Mucosa of gallbladder (tissue), 1 donor: ENCODE measurements around the gene PRR23A. TPM values are rescaled to one million over a fixed set of nuclear protein-coding genes. Genes with fewer than 3 reads are reported as not detected.
"Not testable (repeated sequence)": the region's sequence is repeated elsewhere in the genome, so short reads cannot be mapped to it uniquely, and the experiment has no call there.

Source experiments
- DNase-seq: peaks from one replicate; pipeline ENCODE4 v3.0.0-alpha.2; 2020; ENCODE audit warnings: low spot score
- total RNA-seq: library from RNA; stranded (reverse); gene quantifications from one replicate; pipeline ENCODE4 v1.2.1, GENCODE V29; 2021
- donor health status: DM: no; HTN: no; CAD: no.

Gene PRR23A
- not detected for total RNA-seq

GRCh38 chr3:139006051-139006716 lies at the start of gene PRR23A:
Gene PRR23A, minus strand, starts transcription at chr3:139006268. Its CDS starts 0 bp downstream, at chr3:139006268.
- DNase-seq = no peak

- no peak for DNase-seq
Observed at GRCh38 chr3:139052802-139053600, 46.9 kb upstream of the PRR23A start.

GRCh38 chr3:139044366-139045210 lies 38.5 kb upstream of the PRR23A start, which contains the start of gene PRR23C:
Gene PRR23C, minus strand, starts transcription at chr3:139044892. Its CDS starts 272 bp downstream, at chr3:139044620.
- DNase-seq = no peak

GRCh38 chr3:139043554-139044365 lies 37.7 kb upstream of the PRR23A start:
- no peak for DNase-seq

- DNase-seq = no peak
Observed at GRCh38 chr3:139037478-139037877, 31.4 kb upstream of the PRR23A start.

- DNase-seq = no peak
Observed at GRCh38 chr3:139032326-139033002, 26.4 kb upstream of the PRR23A start.

- DNase-seq = not testable (repeated sequence)
Observed at GRCh38 chr3:139030576-139030975, 24.5 kb upstream of the PRR23A start.

- DNase-seq = no peak
Observed at GRCh38 chr3:139024968-139025367, 18.9 kb upstream of the PRR23A start.

GRCh38 chr3:139020868-139021234 lies 14.8 kb upstream of the PRR23A start, which contains the start of gene PRR23B:
Gene PRR23B, minus strand, starts transcription at chr3:139020926. Its CDS starts 265 bp downstream, at chr3:139020661.
- no peak for DNase-seq

- DNase-seq = no peak
Observed at GRCh38 chr3:139020036-139020867, 14.2 kb upstream of the PRR23A start.

GRCh38 chr3:139016430-139017048 lies 10.5 kb upstream of the PRR23A start:
- DNase-seq = no peak

GRCh38 chr3:139005356-139005993 lies 593 bp downstream of the PRR23A start:
- no peak for DNase-seq

GRCh38 chr3:138995706-138996105 lies 10.4 kb downstream of the PRR23A start:
- no peak for DNase-seq

GRCh38 chr3:138987181-138987580 lies 18.9 kb downstream of the PRR23A start:
- no peak for DNase-seq

- no peak for DNase-seq
Observed at GRCh38 chr3:138985932-138986331, 20.1 kb downstream of the PRR23A start.

- DNase-seq = no peak
Observed at GRCh38 chr3:138984816-138985215, 21.3 kb downstream of the PRR23A start.

GRCh38 chr3:138976047-138976446 lies 30.0 kb downstream of the PRR23A start:
- DNase-seq = no peak

- DNase-seq = no peak
Observed at GRCh38 chr3:138975351-138975750, 30.7 kb downstream of the PRR23A start.

- no peak for DNase-seq
Observed at GRCh38 chr3:138974462-138974861, 31.6 kb downstream of the PRR23A start.
